CMK (cell line): Measurements from ENCODE around the gene CRYBB2.
A peak's percentile ranks its signal among the peaks of the same experiment; 100 is the strongest.
"Not testable (repeated sequence)": the region's sequence is repeated elsewhere in the genome, so short reads cannot be mapped to it uniquely, and the experiment has no call there.

Experiments used
- DNase-seq: peaks from one replicate; pipeline ENCODE4 v3.0.0-alpha.2; 2010; ENCODE audit warnings: low read depth

The CRYBB2 gene

GRCh38 chr22:25233706-25234105 is 14.3 kb downstream of the CRYBB2 start:
- not testable (repeated sequence) for DNase-seq

- DNase-seq: peak; percentile 45
Measured at GRCh38 chr22:25235547-25236290, 16.3 kb downstream of the CRYBB2 start.

GRCh38 chr22:25236417-25236816 is 17.0 kb downstream of the CRYBB2 start:
- no peak for DNase-seq

- DNase-seq: no peak
Measured at GRCh38 chr22:25237503-25237902, 18.1 kb downstream of the CRYBB2 start.

GRCh38 chr22:25238058-25238457 is 18.6 kb downstream of the CRYBB2 start:
- not testable (repeated sequence) for DNase-seq

GRCh38 chr22:25255169-25255568 is 35.7 kb downstream of the CRYBB2 start:
- DNase-seq: not testable (repeated sequence)

- DNase-seq: not testable (repeated sequence)
Measured at GRCh38 chr22:25267567-25267966, 48.1 kb downstream of the CRYBB2 start.

- not testable (repeated sequence) for DNase-seq
Measured at GRCh38 chr22:25268902-25269301, 49.5 kb downstream of the CRYBB2 start.

- not testable (repeated sequence) for DNase-seq
Measured at GRCh38 chr22:25270061-25270460, 50.6 kb downstream of the CRYBB2 start.

- DNase-seq: not testable (repeated sequence)
Measured at GRCh38 chr22:25273231-25273630, 53.8 kb downstream of the CRYBB2 start.

GRCh38 chr22:25273928-25274327 is 54.5 kb downstream of the CRYBB2 start:
- DNase-seq: not testable (repeated sequence)

GRCh38 chr22:25280118-25280517 is 60.7 kb downstream of the CRYBB2 start:
- DNase-seq: not testable (repeated sequence)
